VCaP (cell line): Measurements from ENCODE around the gene SORCS1.

Experiments used
- H3K27ac ChIP-seq: fragments of 450-650 bp; 2 replicates; pipeline ENCODE4 v1.5.1; 2017
- TF ChIP-seq, protein P1 (sequence below): fragments of 450-650 bp; conservative IDR thresholded peaks from 2 replicates; pipeline ENCODE4 v1.5.1; 2017; ENCODE audit warnings: mild to moderate bottlenecking, moderate library complexity

Gene SORCS1

DNA sequence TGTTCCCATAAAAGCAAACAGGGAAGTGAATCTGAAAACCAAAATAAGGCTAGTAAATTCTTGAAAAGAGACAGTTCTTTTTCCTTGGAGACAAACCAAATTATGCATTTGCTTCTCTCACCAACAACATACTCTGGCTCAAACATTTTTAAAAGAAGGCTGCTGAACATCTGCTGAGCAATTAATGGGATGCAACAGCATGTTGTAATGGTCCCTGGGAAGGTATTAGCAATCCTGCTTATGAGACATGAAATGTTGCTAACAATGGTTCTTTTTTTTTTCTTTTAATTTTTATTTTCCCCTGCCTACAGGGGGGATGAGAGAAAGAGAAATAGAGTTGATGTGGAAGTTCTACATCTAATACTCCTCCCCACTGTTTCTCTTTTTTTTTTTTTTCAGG lies 572.1 kb downstream of the SORCS1 start:
- H3K27ac ChIP-seq, result no peak overlapping the region
- TF ChIP-seq, protein P1, sequence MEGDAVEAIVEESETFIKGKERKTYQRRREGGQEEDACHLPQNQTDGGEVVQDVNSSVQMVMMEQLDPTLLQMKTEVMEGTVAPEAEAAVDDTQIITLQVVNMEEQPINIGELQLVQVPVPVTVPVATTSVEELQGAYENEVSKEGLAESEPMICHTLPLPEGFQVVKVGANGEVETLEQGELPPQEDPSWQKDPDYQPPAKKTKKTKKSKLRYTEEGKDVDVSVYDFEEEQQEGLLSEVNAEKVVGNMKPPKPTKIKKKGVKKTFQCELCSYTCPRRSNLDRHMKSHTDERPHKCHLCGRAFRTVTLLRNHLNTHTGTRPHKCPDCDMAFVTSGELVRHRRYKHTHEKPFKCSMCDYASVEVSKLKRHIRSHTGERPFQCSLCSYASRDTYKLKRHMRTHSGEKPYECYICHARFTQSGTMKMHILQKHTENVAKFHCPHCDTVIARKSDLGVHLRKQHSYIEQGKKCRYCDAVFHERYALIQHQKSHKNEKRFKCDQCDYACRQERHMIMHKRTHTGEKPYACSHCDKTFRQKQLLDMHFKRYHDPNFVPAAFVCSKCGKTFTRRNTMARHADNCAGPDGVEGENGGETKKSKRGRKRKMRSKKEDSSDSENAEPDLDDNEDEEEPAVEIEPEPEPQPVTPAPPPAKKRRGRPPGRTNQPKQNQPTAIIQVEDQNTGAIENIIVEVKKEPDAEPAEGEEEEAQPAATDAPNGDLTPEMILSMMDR, result no peak

DNA sequence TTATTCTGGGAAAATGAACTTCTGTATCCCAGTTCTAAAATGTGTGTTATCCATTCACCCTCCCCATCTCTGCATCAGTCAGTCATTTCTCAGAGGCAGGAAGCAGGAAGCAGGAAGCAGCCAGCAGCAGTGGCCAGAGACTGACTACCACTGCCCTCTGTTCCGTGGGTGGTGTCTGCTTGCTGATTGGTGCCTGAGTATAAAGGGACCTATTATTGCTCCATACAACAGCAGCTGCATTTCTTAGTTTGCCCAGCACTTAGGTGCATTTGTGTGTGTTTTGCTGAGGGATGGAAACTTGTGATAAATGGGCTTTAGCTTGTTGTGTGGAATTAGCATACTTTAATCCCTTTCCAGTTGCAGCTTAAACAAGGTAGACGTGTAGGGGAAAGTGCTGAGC lies 582.2 kb downstream of the SORCS1 start:
- no peak overlapping the region for H3K27ac ChIP-seq
- TF ChIP-seq, protein P1, result no peak

DNA sequence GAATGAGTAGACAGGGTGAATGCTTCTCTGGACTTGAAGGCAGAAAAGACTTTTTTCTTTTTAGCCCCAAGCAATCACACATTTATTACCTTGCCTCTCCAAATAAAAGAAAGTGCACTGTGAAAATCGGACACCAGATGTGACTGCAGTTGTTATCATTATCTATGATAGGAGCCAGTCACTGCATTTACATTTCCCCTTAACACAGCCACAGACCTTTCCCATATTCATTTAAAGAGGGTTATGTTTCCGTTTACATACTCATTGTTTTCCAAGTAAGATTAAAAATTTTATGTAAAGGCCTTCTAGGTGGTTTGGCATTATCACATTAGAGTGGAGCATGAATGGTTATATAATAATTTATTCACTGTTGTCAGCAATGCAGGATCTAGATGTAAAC lies 586.8 kb downstream of the SORCS1 start:
- no peak overlapping the region for H3K27ac ChIP-seq
- TF ChIP-seq, protein P1, result no peak

GRCh38 chr10:106577266-106577665 lies 587.2 kb downstream of the SORCS1 start:
- H3K27ac ChIP-seq, result no peak overlapping the region
- TF ChIP-seq, protein P1, result no peak

DNA sequence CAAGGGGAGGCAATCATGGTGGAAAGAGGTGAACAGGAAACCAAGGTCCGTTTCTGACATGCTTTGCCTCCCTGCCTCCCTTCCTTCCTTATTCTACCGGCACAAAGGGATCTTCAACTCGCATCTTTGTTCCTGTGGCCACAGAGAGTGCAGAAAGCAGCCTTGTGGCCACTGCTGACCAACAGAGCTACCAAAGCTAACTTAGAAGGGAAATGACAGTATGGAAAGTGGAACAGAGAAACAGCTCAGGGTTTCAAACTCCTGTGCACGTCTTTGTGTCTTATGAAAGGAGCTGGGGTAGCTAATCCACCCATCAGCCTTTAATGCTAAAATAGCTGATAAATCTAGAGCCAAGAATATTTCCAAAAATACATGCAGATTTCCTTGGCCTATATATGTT lies 588.0 kb downstream of the SORCS1 start:
- H3K27ac ChIP-seq, result no peak overlapping the region
- TF ChIP-seq, protein P1, result no peak

- TF ChIP-seq, protein P1, result no peak
- H3K27ac ChIP-seq, result no peak overlapping the region
Observed at GRCh38 chr10:106573106-106573505, 591.4 kb downstream of the SORCS1 start.

DNA sequence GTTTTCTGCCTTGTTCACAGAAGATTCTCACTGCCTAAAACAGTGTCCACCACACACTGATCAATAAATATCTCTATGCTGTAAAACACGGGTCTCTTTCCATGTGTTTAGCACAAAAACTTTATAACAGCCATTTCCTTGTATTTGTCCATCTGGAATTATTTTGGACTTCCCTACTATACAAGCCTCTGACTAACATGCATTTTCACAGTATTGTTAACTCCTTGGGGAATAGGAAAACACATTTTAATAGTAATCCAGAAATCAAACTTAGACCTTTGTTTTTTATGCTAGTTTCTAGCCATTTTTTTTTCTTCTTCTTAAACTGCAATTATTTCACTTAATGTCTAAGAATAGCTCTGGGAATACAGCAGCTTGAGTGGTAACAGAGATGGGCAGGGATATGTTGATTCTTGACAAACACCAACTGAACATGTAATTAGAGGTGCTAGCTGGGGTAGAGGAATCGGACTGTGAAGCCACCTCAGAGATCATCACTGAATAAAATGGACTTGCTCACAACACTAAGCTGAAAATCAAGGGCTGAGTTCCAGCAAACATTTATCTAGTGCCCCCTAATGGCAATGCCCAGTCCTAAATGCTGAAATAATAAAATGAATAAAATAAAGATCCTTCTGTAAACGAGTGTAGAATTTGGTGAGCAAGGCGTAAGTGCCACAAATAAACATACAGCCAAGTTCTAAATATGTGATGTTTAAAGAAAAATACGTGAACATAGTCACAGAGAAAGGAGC lies 593.1 kb downstream of the SORCS1 start:
- H3K27ac ChIP-seq, result no peak overlapping the region
- TF ChIP-seq, protein P1, result peak; percentile 40; the same call in 1 of the 2 replicates
